ENCODE results near the gene TAF7L.
"Not testable (repeated sequence)": the region's sequence is repeated elsewhere in the genome, so short reads cannot be mapped to it uniquely, and the experiment has no call there.

The TAF7L gene, protein sequence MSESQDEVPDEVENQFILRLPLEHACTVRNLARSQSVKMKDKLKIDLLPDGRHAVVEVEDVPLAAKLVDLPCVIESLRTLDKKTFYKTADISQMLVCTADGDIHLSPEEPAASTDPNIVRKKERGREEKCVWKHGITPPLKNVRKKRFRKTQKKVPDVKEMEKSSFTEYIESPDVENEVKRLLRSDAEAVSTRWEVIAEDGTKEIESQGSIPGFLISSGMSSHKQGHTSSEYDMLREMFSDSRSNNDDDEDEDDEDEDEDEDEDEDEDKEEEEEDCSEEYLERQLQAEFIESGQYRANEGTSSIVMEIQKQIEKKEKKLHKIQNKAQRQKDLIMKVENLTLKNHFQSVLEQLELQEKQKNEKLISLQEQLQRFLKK

DNA sequence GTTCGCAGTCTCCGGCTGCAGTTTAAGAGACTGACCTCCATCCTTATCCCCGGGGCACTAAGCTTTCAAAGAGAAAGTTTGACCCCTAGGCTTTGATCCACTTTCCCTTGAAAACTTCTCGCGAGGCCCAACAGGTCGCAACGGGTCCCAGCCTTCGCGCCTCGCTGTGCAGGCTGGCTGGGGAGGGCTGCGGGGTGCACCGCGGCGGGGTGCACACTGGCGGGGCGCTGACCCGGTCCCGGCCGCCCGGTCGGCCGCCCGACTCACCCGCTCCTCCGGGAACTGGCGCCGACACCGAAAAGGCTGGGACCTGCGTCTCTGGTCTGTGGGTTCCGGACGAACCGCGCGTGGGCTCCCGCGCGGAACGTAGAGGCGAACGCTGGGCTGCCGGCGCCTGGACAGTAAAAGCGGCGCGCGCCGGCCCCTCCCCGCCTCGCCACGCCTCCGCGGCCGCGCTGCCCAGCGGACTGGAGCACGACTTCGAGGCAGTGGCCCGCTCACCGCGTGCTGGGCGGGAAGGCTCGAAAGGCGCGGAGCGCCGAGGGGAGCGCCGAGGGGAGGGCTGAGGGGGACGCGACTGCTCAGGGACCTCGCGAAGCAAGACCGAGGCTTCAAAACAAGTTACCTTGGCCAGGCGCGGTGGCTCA is at the start of gene TAF7L:
Gene TAF7L (minus strand): TSS at position 378 of the 647 bp plus-strand sequence. CDS start 3,791 bp downstream, outside the sequence.
- no peak for DNase-seq

DNA sequence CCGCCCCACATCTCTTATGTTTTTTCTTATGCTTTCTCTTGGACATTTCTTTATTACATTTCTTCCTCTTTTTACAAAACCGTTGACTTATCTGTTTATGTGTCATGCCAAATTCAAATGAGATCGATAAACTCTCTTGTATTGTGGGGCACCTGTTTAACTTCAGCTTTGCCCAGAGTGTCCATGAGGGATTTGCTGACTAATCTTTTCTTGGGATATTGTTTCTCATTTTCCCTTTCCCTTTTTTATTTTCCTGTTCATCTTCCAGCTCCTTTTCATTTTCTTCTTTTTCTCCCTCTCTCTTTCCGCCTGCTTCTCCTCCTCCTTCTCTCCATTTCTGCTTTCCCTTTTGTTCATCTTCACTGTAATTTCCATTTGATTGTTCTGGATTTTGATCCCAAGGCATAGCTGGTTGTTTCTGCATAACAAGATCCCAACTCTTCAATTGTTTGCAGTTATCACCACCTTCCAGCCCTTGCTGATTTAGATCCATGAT is 46.7 kb upstream of the TAF7L start:
- no peak for DNase-seq

DNA sequence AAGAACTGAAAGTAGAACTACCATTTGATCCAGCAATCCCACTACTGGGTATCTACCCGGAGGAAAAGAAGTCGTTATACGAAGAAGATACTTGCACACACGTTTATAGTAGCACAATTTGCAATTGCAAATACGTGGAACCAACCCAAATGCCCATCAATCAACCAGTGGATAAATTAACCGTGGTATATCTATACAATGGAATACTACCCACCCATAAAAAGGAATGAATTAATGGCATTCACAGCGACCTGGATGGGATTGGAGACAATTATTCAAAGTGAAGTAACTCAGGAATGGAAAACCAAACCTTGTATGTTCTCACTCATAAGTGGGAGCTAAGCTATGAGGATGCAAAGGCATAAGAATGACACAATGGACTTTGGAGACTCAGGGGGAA is 43.2 kb upstream of the TAF7L start:
- not testable (repeated sequence) for DNase-seq

DNA sequence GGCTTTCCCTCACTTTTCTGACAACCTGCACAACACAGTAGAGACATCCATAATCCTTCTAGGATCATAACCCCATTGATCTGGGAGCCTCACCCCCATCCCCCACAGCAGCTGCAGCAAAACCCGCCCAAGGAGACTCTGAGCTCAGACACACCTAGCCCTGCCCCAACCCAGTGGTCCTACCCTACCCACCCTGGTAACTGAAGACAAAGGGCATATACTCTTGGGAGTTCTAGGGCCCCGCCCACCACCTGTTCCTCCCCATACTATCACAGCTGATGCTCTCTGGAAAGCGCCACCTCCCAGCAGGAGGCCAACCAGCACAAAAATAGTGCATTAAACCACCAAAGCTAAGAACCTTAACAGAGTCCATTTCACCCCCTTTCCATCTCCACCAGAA is 35.5 kb upstream of the TAF7L start:
- DNase-seq, result not testable (repeated sequence)

DNA sequence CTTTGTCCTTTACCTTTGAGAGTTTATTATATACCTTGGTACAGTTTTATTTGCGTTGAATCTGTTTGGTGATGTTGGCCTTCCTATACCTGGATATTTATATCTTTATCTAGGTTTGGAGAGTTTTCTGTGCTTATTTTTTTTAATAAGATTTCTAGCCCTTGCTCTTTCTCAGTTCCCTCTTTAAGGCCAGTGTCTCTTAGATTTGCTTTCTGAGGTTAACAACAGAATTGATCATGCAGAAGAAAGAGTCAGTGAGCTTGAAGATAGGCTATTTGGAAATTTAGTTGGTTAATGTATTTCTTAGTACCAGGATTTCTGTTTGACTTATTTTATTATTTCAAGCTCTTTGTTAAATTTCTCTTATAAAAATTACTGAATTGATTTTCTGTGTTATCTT is 12.7 kb upstream of the TAF7L start:
- no peak for DNase-seq

DNA sequence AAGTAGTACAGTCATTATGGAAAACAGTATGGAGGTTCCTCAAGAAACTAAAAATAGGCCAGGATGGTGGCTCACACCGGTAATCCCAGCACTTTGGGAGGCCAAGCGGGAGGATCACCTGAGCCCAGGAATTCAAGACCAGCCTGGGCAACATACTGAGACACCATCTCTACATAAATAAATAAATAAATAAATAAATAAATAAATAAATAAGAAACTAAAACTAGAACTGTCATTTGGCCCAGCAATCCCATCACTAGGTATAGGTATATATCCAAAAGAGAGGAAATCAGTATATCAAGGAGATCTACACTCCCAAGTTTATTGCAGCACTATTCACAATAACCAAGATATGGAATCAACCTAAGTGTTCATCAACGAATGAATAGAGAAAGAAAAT is 4.5 kb upstream of the TAF7L start:
- not testable (repeated sequence) for DNase-seq

DNA sequence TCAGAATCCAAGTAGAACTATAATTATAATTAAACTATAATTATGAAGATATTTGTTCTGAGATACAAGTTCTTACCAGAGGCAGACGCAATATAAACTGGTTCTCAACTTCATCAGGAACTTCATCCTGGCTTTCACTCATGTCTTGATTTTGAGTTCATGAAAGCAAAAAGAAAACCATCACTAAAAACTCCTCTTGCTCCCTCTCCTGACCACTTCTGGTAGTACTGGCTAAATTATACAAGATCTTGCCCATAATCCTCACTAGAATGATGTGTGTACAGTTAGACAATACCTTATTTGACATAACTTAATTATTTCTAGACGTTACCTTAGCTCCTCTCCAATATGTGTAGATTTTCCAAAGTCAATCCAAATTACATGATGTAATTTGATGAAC is 3.7 kb downstream of the TAF7L start:
- no peak for DNase-seq

DNA sequence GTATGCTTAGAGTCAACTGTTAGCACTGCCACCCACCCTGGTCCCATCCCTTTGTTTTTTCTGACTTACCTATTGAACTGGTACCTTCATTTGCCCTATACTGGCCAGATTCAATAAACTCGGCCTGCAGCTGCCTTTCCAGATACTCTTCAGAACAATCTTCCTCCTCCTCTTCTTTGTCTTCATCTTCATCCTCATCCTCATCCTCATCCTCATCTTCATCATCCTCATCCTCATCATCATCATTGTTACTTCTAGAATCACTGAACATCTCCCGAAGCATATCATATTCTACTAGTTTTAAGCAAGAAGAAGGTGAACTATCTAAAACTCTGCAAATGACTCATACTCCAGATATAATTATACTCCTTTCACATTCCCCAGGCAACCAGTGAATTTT is 14.9 kb downstream of the TAF7L start:
- no peak for DNase-seq

DNA sequence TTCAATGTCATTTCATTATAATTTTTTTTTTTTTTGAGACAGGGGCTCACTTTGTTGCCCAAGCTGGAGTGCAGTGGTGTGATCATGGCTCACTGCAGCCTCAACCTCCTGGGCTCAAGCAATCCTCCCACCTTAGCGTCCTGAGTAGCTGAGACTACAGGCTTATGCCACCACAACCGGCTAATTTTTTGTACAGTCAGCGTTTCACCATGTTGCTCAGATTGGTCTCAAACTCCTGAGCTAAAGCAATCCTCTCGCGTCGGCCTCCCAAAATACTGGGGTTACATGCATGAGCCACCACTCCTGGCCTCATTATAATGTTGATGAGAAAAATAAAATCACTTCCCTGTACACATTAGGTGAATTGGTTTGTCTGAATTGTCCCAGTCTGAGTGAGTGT is 16.9 kb downstream of the TAF7L start:
- DNase-seq, result no peak

DNA sequence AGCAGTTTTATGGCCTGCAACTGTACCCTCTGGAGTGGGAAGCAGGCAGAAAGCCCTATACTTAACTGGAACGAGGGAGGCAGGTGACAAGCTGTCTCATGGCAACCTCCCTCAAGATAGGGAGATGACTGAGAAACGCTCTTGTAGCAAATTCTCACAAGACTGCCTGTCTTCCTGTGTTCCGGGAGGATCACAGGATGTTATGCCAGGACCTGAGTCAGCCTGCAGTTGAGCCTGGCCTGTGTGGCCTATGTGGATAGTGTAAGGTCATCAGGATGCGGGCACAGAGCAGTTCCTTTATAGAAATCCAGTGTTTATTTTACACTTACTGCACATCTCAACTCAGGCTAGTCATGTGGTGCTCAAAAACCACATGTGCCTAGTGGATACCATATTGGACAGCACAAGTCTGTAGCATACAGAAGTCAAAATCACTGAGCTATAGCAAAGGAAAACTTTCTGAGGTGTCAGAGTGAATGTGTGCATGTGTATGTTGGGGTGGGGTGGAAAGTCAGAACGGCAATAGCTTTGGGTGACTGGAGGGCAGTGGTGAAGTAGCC is 25.2 kb downstream of the TAF7L start:
- no peak for DNase-seq

DNA sequence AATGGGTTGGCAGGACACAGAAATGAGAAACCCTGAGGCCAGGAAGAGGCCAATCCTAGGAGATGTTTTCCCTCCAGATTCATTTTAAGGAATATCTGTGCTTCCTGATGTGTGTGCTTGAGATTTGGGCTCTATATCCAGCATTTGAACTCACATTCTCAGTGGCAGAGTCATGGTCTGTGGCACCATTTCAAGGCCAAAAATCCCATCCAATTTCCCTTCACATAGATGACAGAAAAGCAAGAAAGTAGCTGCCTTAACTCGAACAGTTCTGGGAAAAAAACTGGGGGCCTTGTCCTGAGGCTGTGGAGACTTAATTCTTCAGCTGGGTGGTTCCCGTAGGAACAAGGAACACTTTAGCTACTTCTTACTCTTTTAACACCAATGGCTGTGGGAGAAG is 27.4 kb downstream of the TAF7L start:
- no peak for DNase-seq

DNA sequence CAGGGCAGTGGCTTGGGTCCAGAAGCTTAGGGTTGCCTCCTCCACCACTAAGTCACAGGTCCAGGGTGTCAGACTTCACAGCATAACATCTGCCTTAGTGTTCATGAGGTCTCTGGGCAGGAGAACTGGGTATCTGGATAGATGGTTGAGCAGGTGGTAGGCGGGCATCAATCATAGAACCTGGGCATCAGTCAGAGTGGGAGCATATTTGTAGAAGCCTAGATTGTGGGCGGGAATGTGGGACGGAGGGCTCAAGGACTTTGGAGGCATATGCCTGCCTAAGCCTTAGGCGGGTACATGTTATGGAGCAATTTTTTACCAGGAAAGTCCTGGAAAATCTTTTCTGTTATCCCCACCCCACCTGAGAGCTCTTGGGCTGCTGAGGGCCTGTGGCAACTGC is 28.5 kb downstream of the TAF7L start:
- no peak for DNase-seq

DNA sequence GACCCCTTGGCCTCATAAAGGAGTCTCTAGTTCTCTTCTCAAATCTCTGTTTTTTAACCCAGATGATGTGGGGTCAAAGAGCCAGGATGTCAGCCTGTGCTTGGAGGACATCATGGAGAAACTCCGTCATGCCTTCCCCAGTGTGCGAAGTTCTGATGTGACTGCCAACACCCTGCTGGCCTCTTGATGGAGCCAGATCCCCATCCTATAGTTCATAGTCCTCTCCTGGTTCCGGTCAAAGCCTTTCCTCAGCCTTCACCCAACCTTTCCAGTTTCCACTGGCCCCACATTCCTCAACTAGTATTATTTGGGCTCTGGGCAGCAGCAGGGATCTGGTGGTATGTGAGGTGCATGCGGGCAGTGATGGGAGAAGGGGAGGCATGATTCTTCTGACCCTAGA is 30.7 kb downstream of the TAF7L start:
- no peak for DNase-seq

DNA sequence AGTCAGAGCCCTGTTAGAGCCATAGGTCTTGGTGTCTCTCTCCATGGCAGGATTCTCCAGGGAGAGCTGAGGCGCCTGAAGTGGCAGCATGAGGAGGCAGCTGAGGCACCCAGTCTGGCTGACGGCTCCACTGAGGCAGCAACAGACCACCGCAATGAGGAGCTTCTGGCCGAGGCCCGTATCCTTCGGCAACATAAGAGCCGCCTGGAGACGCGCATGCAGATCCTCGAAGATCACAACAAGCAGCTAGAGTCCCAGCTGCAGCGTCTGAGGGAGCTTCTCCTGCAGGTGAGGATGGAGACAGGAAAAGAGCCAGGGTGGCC is 32.9 kb downstream of the TAF7L start:
- DNase-seq, result no peak

DNA sequence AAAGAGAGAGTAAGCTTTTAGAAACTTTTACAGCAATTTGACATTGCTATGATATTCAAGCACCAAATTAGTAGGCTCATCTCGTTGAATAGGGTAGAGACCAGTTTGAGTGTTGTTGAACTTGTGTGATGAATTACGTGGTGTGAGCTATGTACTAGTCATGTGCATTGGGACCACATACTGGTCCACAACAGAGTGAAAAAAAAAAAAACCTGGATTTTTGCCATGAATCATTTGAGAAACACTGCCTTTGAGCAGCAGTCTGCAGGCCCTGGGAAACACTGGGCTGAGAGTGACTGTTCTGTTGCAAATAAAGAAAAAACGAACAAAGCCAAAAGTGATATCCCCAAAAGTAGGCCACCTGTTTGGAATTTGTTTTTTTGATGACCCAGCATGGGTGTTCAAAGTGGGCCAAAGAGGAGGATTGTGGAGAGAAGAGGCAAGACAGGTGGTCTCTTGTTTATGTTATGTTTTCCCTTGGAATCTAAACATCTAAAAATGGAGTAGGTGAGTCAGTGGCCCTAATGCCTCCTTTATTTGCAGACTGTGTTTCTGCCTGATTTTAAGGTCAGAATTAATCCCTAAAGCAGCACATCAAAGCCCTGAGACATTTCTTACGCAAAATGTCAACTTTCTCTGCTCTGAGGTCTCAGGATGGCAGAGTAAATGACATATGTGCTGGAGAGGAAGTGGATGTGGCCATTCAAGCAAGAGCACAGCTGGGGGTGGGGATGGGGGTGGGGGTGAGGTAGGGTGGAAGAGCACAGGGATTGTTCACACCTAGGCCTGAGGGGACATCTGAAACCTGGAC is 33.5 kb downstream of the TAF7L start:
- DNase-seq, result no peak

DNA sequence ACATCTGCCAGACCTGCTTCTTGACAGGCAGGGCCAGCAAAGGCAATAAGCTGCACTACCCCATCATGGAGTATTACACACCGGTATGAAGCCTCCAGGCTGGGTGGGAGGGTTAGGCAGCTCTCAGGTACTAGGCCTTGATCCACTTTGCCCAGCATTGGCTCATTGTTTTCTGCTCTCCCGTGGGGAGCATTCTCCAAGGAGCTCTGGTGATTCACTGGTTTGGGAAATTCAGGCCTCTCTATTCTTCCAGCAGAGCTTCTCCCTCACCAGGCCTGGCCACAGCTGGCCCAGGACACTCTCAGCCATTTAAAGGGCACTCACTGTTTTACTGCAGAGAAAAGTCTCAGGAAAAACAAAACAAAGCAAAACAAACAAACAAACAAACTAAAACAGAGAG is 38.5 kb downstream of the TAF7L start:
- no peak for DNase-seq

DNA sequence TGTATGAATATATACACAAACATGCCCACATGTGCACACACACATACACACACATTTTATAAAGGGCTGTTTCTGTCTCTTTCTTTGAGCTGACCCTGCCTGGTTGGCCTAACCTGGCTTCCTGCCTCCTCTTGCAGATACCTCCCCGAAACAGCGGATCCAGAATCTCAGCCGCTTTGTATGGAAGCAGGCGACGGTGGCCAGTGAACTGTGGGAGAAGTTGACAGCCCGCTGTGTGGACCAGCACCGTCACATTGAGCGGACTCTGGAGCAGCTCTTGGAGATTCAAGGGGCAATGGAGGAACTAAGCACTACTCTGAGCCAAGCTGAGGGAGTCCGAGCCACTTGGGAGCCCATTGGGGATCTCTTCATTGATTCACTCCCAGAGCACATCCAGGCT is 49.6 kb downstream of the TAF7L start:
- DNase-seq, result no peak

DNA sequence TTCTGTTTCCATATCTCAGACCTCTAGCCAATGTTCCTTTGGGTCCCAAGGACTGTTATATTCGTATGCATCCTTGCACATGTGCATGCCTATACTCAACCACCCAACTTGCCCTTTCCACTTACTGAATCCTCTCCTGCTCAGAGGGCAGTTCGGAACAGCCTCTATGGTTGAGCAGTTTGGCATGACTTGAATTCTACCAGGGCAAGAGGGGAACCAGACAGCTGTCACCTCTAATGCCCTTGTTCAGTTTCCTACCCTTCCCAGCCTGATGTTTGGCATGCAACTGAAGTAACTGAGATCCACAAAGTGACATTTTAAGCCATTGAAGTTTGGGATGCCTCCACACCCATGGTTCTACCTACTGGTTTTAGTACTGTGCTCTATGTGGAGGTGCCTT is 54.1 kb downstream of the TAF7L start:
- DNase-seq, result no peak

DNA sequence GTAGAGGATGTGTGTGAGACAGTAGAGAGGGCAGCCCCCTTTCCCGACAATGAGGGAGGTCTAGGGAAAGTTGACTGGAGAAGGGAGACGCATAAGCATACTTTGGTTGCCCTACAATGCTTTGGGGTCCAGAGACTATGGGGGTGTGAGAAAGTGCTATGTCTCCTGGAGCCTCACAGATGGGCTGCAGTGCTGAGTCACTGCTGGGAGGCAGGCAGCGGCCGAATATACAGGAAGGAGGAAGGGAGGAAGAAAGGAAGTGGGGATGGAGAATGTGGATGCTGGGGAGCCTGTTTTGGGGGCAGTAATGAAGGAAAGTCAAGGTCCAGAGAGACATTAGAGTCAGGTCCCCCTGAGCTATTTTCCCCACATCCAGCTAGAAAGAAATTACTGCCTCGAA is 58.8 kb downstream of the TAF7L start:
- DNase-seq, result no peak

DNA sequence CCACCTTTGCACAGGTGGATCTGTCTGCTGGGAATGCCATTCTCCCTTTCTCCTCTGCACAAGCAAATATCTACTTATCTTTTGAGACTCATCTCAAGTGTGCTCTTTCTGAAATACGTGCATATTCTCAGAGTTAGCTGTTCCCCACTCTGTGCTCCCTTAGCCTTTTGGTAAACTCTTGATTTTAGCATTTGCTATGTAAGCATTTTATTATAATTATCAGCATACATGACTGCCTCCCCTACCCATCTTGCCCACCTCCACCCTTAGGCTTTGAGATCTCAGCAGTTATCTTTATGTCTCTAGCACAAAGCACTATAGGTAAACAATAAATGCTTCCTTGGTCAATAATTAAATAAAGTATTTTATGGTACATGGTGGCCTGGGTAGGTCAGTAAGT is 60.1 kb downstream of the TAF7L start:
- DNase-seq, result no peak

DNA sequence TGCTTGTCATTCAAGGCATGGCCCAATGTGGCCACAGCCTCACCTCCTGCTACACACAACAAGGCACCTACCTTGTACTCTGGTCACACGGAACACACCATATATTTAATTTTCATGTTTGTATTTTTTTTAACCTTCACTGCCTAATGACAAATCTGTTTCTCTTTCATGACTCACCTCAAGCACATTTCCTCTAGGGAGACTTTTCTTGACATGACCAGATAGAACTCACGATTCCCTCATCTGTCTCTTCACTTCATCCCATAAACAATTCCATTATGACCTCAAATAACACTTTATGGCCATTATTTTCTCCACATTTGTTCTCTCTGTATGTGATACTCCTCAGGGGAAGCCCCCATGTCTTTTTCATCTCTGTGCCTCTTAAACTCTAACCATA is 60.5 kb downstream of the TAF7L start:
- DNase-seq, result no peak

DNA sequence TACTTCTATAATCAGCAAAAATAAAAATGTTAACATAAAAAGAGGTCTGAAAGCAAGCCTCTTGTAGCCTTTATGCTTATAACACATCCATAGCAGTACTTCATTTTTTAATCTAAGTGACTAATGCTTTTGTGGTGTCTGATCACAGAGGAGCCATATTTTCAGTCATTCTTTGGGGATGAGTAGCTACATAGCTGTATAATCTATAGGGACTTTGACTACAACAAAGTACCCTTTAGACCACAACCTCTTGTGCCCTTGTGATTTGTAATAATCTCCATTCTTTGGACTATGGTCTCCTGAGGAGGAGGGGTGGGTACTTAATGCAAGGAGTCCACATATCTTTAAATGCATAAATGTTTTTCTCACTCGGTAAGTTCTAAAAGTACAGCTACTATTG is 62.0 kb downstream of the TAF7L start:
- no peak for DNase-seq

DNA sequence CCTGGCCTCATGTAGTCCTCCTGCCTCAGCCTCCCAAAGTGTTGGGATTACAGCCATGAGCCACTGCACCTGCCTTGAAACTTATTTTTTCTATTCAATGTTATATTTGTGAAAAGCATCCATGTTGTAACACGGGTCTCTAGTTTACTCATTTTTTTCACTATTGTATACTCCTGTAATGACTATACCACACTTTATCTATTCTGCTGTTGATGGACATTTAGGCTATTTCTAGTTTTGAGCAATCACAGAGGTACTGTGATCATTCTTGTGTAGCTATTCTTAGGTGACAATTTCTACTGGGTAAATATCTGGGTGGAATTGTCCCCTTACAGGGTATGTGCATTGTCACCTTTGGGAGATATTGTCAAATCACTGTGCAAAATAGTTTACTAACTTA is 67.9 kb downstream of the TAF7L start:
- no peak for DNase-seq
